GM12865 (cell line): ENCODE measurements around the gene CALHM2.
A peak's percentile ranks its signal among the peaks of the same experiment; 100 is the strongest.

Experiments used
- DNase-seq: peaks from one replicate; pipeline ENCODE4 v3.0.0; 2010; ENCODE audit warnings: low read depth
- H3K4me3 ChIP-seq: 2 replicates; pipeline ENCODE4 v1.5.1; 2011; ENCODE audit warnings: mild to moderate bottlenecking, low read depth, low read length, control low read depth
- CTCF ChIP-seq: IDR thresholded peaks from 2 replicates; pipeline ENCODE4 v1.5.1; 2011; ENCODE audit warnings: low read length, control low read depth, low read depth, inconsistent platforms; ENCODE audit not compliant: insufficient read depth; ENCODE audit errors: missing control alignments

CALHM2 gene

GRCh38 chr10:103495321-103495720, 43.2 kb upstream of the CALHM2 start:
- H3K4me3 ChIP-seq, result no peak overlapping the region
- DNase-seq, result no peak
- TF ChIP-seq CTCF, result no peak

- H3K4me3 ChIP-seq, result peak overlapping the region; percentile 42
- no peak for DNase-seq
These were observed 42.0 kb upstream of the CALHM2 start for GRCh38 chr10:103493916-103494877.

GRCh38 chr10:103493362-103493915, 41.3 kb upstream of the CALHM2 start, which contains the start of gene NEURL1:
Gene NEURL1, plus strand, starts transcription at chr10:103493705. Its CDS starts 683 bp downstream, at chr10:103494388.
- no peak for TF ChIP-seq CTCF
- DNase-seq, result peak; percentile 27
- H3K4me3 ChIP-seq, result peak within 1 kb of the TSS; percentile 47

More at GRCh38 chr10:103493916-103494877, 42.0 kb upstream of the CALHM2 start:
- no peak for TF ChIP-seq CTCF

- no peak overlapping the region for H3K4me3 ChIP-seq
- DNase-seq, result no peak
These were observed 40.6 kb upstream of the CALHM2 start for GRCh38 chr10:103492655-103493261.

GRCh38 chr10:103491729-103492364, 39.7 kb upstream of the CALHM2 start:
- TF ChIP-seq CTCF, result no peak
- no peak for DNase-seq
- no peak overlapping the region for H3K4me3 ChIP-seq

More at GRCh38 chr10:103492655-103493261, 40.6 kb upstream of the CALHM2 start:
- TF ChIP-seq CTCF, result no peak

- no peak overlapping the region for H3K4me3 ChIP-seq
- no peak for DNase-seq
- no peak for TF ChIP-seq CTCF
These were observed 38.8 kb upstream of the CALHM2 start for GRCh38 chr10:103490986-103491314.
